Stomach (tissue), 9 donors: ENCODE results near the gene SDCCAG8. TPM values are rescaled to one million over a fixed set of nuclear protein-coding genes. Genes with fewer than 3 reads are reported as not detected.
A peak's percentile ranks its signal among the peaks of the same experiment; 100 is the strongest.

Experiments
- DNase-seq, 2 donors: peaks; one replicate each; pipeline versions ENCODE4 v3.0.0 to v3.0.0-alpha.2; 2013 to 2019
- H3K27ac ChIP-seq, 5 donors: fragments of 200-600 bp in 4 of 5; sonication (generic) in 4 of 5; one replicate each; pipeline ENCODE4 v1.5.1; 2013 to 2019; ENCODE audit warnings: mild to moderate bottlenecking in 1 of 5, moderate library complexity in 1 of 5
- H3K27me3 ChIP-seq, 3 donors: fragments of 200-600 bp; sonication (generic); one replicate each; pipeline ENCODE4 v1.5.1; 2017 to 2019; ENCODE audit warnings: mixed run types in 1 of 3
- H3K36me3 ChIP-seq, 4 donors: fragments of 200-600 bp; sonication (generic); 1 replicate in 3 of 4; 2 replicates in 1 of 4; pipeline ENCODE4 v1.5.1; 2016 to 2019
- H3K4me1 ChIP-seq, 4 donors: fragments of 200-600 bp; sonication (generic); one replicate each; pipeline ENCODE4 v1.5.1; 2016 to 2019
- H3K4me3 ChIP-seq, 4 donors: fragments of 200-600 bp; sonication (generic) in 3 of 4; one replicate each; pipeline ENCODE4 v1.5.1; 2016 to 2019; ENCODE audit warnings: mild to moderate bottlenecking in 1 of 4
- H3K9me3 ChIP-seq, 4 donors: fragments of 200-600 bp; sonication (generic); one replicate each; pipeline ENCODE4 v1.5.1; 2016 to 2019
- EP300 ChIP-seq: sonication (generic); formaldehyde crosslinking; IDR thresholded peaks from one replicate; pipeline ENCODE4 v1.6.1; 2017; ENCODE audit warnings: antibody characterized with exemption
- POLR2A ChIP-seq, 4 donors: fragments of 450-650 bp; IDR thresholded peaks; one replicate each; pipeline ENCODE4 v1.6.1; 2016; ENCODE audit warnings: antibody characterized with exemption in 4 of 4, control low read depth in 2 of 4, mild to moderate bottlenecking in 1 of 4, moderate library complexity in 1 of 4
- POLR2AphosphoS5 ChIP-seq, 3 donors: sonication (generic); formaldehyde crosslinking; IDR thresholded peaks; one replicate each; pipeline ENCODE4 v1.6.1; 2016; ENCODE audit warnings: antibody characterized with exemption in 3 of 3
- WGBS, 5 donors: extraction: QIAGEN DNeasy Blood & Tissue Kit in 3 of 5; methylation state at CpG; one replicate each; pipeline versions ENCODE4 v1.1.5 to v1.1.7; 2013 to 2018; 5-methylcytosine and 5-hydroxymethylcytosine counted together
- intact Hi-C: fragments of 100-400 bp; cut with DNase I; formaldehyde crosslinking; loops from one replicate; pipeline ENCODE4 v1.15.1; 2023; ENCODE audit warnings: low total_unique reads
- polyA plus RNA-seq, 3 donors: library from polyadenylated mRNA; stranded (reverse); fragments of 200-250 nt; gene quantifications; one replicate each; pipeline ENCODE4 v1.2.3, GENCODE V29; 2013
- total RNA-seq, 5 donors: library from RNA; depleted of rRNA; stranded (reverse); fragments of >200 nt; gene quantifications; one replicate each; pipeline versions ENCODE4 v1.1.0 to v1.2.3, GENCODE V29; 2014 to 2016
- TF ChIP-seq, protein P1 (sequence below), 7 experiments: fragments of 450-650 bp in 4 of 7; fragments of 200-600 bp in 3 of 7; sonication (generic) in 3 of 7; IDR thresholded peaks; one replicate each; pipeline ENCODE4 v1.5.1; 2016 to 2019; ENCODE audit warnings: antibody characterized with exemption in 7 of 7, control low read depth in 2 of 7, mild to moderate bottlenecking in 1 of 7
- donor health status: healthy with polysubstance abuse.
- donor health status: Bipolar disorder and iron deficiency.
- donor health status: healthy.

Gene SDCCAG8
- total and polyA plus RNA-seq, 8 donors = 16.3 to 184 (median 24.5) TPM

DNA sequence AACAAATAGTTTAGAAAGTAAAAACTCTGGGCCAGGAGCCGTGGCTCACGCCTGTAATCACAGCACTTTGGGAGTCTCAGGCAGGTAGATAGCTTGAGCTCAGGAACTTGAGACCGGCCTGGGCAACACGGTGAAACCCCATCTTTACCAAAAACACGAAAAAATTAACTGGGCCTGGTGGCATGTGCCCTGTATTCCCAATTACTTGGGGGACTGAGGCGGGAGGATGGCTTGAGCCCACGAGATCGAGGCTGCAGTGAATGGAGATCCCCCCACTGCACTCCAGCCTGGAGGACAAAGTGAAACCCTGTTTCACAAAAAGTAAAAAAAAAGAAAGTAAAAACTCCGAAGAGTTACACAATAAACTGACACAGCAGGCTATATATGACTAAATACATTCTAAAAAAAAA is 11.4 kb upstream of the SDCCAG8 start:
- H3K4me1 ChIP-seq = peaks cover 0 to 26% (median 2%) of the 10 kb centered on the region in 4 donors
- no peak overlapping the region for H3K27ac ChIP-seq
- no peaks in the 10 kb centered on the region for H3K9me3 ChIP-seq
- 76 to 92% (median 90%) methylated on average over 9 of the region's 9 CpGs for WGBS, 5 donors
- no peak for DNase-seq
- TF ChIP-seq EP300 (no peak), POLR2AphosphoS5 (IDR thresholded peaks at IDR 0.05) (no peak), POLR2A (IDR thresholded peaks at IDR 0.05) (no peak)
- TF ChIP-seq, protein P1, sequence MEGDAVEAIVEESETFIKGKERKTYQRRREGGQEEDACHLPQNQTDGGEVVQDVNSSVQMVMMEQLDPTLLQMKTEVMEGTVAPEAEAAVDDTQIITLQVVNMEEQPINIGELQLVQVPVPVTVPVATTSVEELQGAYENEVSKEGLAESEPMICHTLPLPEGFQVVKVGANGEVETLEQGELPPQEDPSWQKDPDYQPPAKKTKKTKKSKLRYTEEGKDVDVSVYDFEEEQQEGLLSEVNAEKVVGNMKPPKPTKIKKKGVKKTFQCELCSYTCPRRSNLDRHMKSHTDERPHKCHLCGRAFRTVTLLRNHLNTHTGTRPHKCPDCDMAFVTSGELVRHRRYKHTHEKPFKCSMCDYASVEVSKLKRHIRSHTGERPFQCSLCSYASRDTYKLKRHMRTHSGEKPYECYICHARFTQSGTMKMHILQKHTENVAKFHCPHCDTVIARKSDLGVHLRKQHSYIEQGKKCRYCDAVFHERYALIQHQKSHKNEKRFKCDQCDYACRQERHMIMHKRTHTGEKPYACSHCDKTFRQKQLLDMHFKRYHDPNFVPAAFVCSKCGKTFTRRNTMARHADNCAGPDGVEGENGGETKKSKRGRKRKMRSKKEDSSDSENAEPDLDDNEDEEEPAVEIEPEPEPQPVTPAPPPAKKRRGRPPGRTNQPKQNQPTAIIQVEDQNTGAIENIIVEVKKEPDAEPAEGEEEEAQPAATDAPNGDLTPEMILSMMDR (IDR thresholded peaks at IDR 0.05) = no peak
- H3K27me3 ChIP-seq = no peaks in the 10 kb centered on the region
- no peaks in the 10 kb centered on the region for H3K36me3 ChIP-seq
- intact Hi-C loops = no loop called here
- no peak overlapping the region for H3K4me3 ChIP-seq

DNA sequence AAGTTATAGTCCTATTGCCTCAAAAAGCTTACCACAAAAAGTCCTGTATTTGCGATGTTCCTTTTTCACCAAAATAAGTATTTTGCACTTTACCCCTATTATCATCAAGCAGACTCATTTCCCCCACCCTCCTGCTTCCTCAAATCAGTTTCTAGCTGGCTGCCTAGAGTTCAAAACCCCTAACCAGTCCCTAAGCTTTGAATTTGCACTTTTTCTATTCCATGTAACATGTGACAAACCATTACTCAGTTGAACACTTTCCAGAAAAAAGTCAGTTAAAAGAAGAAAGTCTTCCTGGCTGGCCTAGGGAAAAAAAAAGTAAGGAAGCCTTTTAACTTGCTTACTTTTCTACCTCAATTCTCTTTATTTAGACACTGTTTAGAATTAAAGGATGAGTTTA is 8.9 kb upstream of the SDCCAG8 start:
- Histone ChIP-seq H3K36me3 (no peaks in the 10 kb centered on the region), H3K27ac (peak overlapping the region in 1 of 5 donors; percentile 5), H3K4me1 (peaks cover 0 to 47% (median 11%) of the 10 kb centered on the region in 4 donors), H3K9me3 (no peaks in the 10 kb centered on the region), H3K27me3 (no peaks in the 10 kb centered on the region), H3K4me3 (no peak overlapping the region)
- no peak for TF ChIP-seq POLR2A (IDR thresholded peaks at IDR 0.05)
- TF ChIP-seq EP300 = no peak
- TF ChIP-seq, protein P1 (IDR thresholded peaks at IDR 0.05) = no peak
- no peak for TF ChIP-seq POLR2AphosphoS5 (IDR thresholded peaks at IDR 0.05)
- WGBS, 5 donors = 83 to 90% (median 89%) methylated on average over 1 of the region's 1 CpG
- intact Hi-C loops = no loop called here
- no peak for DNase-seq

DNA sequence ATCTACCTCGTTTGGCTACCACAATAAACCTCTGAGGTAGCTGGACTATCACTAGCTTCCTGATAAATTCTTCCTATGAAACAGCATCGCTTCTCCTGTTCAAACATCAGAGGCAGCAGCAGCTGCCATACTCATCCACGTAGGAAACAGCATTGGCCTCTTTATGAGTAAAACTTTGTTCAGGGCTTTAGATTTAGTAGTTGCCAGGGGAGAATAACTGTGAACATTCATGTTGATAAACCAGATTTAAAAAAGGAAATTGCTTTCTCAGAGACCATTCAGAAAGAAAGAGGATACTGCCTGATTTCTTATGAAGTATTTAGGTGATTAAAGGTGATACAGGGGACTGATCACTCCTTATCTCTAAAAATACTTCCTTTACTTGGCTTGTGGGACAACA is 7.9 kb upstream of the SDCCAG8 start:
- Histone ChIP-seq H3K27me3 (no peaks in the 10 kb centered on the region), H3K4me3 (no peak overlapping the region), H3K27ac (peak overlapping the region in 1 of 5 donors; percentile 5), H3K9me3 (no peaks in the 10 kb centered on the region), H3K4me1 (peaks cover 0 to 57% (median 16%) of the 10 kb centered on the region in 4 donors), H3K36me3 (no peaks in the 10 kb centered on the region)
- WGBS, 5 donors = 74 to 89% (median 84%) methylated on average over 3 of the region's 3 CpGs
- intact Hi-C loops = no loop called here
- TF ChIP-seq, protein P1 (IDR thresholded peaks at IDR 0.05) = no peak
- TF ChIP-seq EP300 = no peak
- no peak for TF ChIP-seq POLR2A (IDR thresholded peaks at IDR 0.05)
- no peak for TF ChIP-seq POLR2AphosphoS5 (IDR thresholded peaks at IDR 0.05)
- DNase-seq = no peak

DNA sequence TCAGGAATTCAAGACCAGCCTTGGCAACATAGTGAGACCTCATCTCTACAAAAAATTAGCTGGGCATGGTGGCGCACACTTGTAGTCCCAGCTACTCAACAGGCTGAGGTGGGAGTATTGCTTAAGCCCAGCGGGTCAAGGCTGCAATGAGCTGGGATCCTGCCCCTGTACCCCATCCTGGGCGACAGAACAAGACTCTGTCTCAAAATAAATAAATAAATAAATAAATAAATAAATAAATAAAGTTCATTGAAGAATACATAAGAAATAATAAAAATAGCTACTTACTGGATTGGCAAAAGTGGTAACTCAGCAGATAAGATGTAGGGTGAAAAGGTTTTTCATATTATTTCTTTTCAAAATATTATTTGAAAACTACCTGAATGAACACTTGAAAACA is 6.6 kb upstream of the SDCCAG8 start:
- no peak overlapping the region for H3K4me3 ChIP-seq
- no peaks in the 10 kb centered on the region for H3K27me3 ChIP-seq
- 92 to 98% (median 93%) methylated on average over 3 of the region's 3 CpGs for WGBS, 5 donors
- no peak for DNase-seq
- intact Hi-C loops = no loop called here
- no peaks in the 10 kb centered on the region for H3K9me3 ChIP-seq
- H3K4me1 ChIP-seq = peaks cover 4 to 65% (median 24%) of the 10 kb centered on the region in 4 donors
- no peaks in the 10 kb centered on the region for H3K36me3 ChIP-seq
- TF ChIP-seq POLR2A (IDR thresholded peaks at IDR 0.05) = no peak
- TF ChIP-seq EP300 = no peak
- TF ChIP-seq POLR2AphosphoS5 (IDR thresholded peaks at IDR 0.05) = no peak
- TF ChIP-seq, protein P1 (IDR thresholded peaks at IDR 0.05) = no peak
- H3K27ac ChIP-seq = no peak overlapping the region
